DOHH2 (cell line): Measurements from ENCODE around the gene FGFR3.

Source experiments
- H3F3A ChIP-seq: fragments of 200-600 bp; sonication (generic), shearing (Covaris generic); 2 replicates; pipeline ENCODE4 v1.6.0; 2016; ENCODE audit warnings: antibody characterized with exemption, mild to moderate bottlenecking; ENCODE audit not compliant: control insufficient read depth, insufficient read depth
- H3K27ac ChIP-seq: fragments of 200-600 bp; sonication (generic); 2 replicates; pipeline ENCODE4 v1.5.1; 2014; ENCODE audit warnings: low read depth, mild to moderate bottlenecking, low read length, moderate library complexity
- H3K27me3 ChIP-seq: fragments of 200-600 bp; sonication (generic); 2 replicates; pipeline ENCODE4 v1.6.1; 2014; ENCODE audit warnings: mild to moderate bottlenecking, low read length, mixed read lengths; ENCODE audit not compliant: control insufficient read depth
- H3K36me3 ChIP-seq: fragments of 200-600 bp; sonication (generic); 2 replicates; pipeline ENCODE4 v1.6.1; 2014; ENCODE audit warnings: mild to moderate bottlenecking, low read length, moderate library complexity, mixed read lengths; ENCODE audit not compliant: control insufficient read depth
- H3K4me1 ChIP-seq: fragments of 200-600 bp; sonication (generic); 2 replicates; pipeline ENCODE4 v1.6.1; 2014; ENCODE audit warnings: mild to moderate bottlenecking, low read length, mixed read lengths; ENCODE audit not compliant: control insufficient read depth
- H3K4me2 ChIP-seq: fragments of 200-600 bp; sonication (generic); 2 replicates; pipeline ENCODE4 v1.6.0; 2014; ENCODE audit warnings: mild to moderate bottlenecking, low read length, moderate library complexity
- H3K4me3 ChIP-seq: fragments of 200-600 bp; sonication (generic); 2 replicates; pipeline ENCODE4 v1.5.1; 2014; ENCODE audit warnings: mild to moderate bottlenecking, low read length, mixed read lengths
- H3K79me2 ChIP-seq: fragments of 200-600 bp; sonication (generic); 2 replicates; pipeline ENCODE4 v1.6.1; 2014; ENCODE audit warnings: mild to moderate bottlenecking, low read length, mixed read lengths; ENCODE audit not compliant: control insufficient read depth
- H3K9me2 ChIP-seq: fragments of 200-600 bp; sonication (generic); replicated peaks from 2 replicates; pipeline ENCODE4 v1.6.1; 2014; ENCODE audit warnings: mild to moderate bottlenecking, low read length, mixed read lengths; ENCODE audit not compliant: control insufficient read depth
- H3K9me3 ChIP-seq: fragments of 200-600 bp; sonication (generic); 2 replicates; pipeline ENCODE4 v1.6.1; 2014; ENCODE audit warnings: antibody characterized with exemption, low read length, mixed read lengths; ENCODE audit not compliant: control insufficient read depth, insufficient read depth
- H4K20me1 ChIP-seq: fragments of 200-600 bp; sonication (generic); 2 replicates; pipeline ENCODE4 v1.6.0; 2014; ENCODE audit warnings: low read depth, mild to moderate bottlenecking, antibody characterized with exemption, low read length, moderate library complexity; ENCODE audit not compliant: control insufficient read depth, insufficient read depth
- CTCF ChIP-seq: fragments of 200-600 bp; sonication (generic); IDR thresholded peaks from one replicate; pipeline ENCODE4 v1.5.1; 2014; ENCODE audit warnings: antibody characterized with exemption, mild to moderate bottlenecking, low read depth, low read length; ENCODE audit not compliant: poor library complexity, severe bottlenecking
- EZH2phosphoT487 ChIP-seq: fragments of 200-600 bp; sonication (generic); IDR thresholded peaks from 2 replicates; pipeline ENCODE4 v1.6.1; 2017; ENCODE audit warnings: borderline replicate concordance, mild to moderate bottlenecking, antibody characterized with exemption, low read length, moderate library complexity, mixed read lengths

Gene FGFR3

GRCh38 chr4:1800805-1801204 lies 7.7 kb downstream of the FGFR3 start:
- no peaks in the 10 kb centered on the region for H3K36me3 ChIP-seq
- no peak for TF ChIP-seq EZH2phosphoT487
- TF ChIP-seq CTCF, result no peak
- no peaks in the 10 kb centered on the region for H3K9me2 ChIP-seq
- no peaks in the 10 kb centered on the region for H3K4me1 ChIP-seq
- no peaks in the 10 kb centered on the region for H3K79me2 ChIP-seq
- H3F3A ChIP-seq, result no peaks in the 10 kb centered on the region
- H3K9me3 ChIP-seq, result no peaks in the 10 kb centered on the region
- no peak overlapping the region for H3K27ac ChIP-seq
- no peak overlapping the region for H3K4me2 ChIP-seq
- no peak overlapping the region for H3K4me3 ChIP-seq
- H3K27me3 ChIP-seq, result peaks cover 10% of the 10 kb centered on the region
- H4K20me1 ChIP-seq, result no peaks in the 10 kb centered on the region

GRCh38 chr4:1801286-1801958 lies 8.3 kb downstream of the FGFR3 start:
- H3K27ac ChIP-seq, result no peak overlapping the region
- no peaks in the 10 kb centered on the region for H3K9me2 ChIP-seq
- H4K20me1 ChIP-seq, result no peaks in the 10 kb centered on the region

GRCh38 chr4:1802151-1802715 lies 9.1 kb downstream of the FGFR3 start:
- no peaks in the 10 kb centered on the region for H3K9me2 ChIP-seq
- no peaks in the 10 kb centered on the region for H3K4me1 ChIP-seq
- no peak overlapping the region for H3K4me2 ChIP-seq
- no peaks in the 10 kb centered on the region for H3K79me2 ChIP-seq
- no peak overlapping the region for H3K4me3 ChIP-seq
- no peaks in the 10 kb centered on the region for H3K27me3 ChIP-seq
- no peaks in the 10 kb centered on the region for H3K36me3 ChIP-seq
- no peak overlapping the region for H3K27ac ChIP-seq
- TF ChIP-seq CTCF (no peak), EZH2phosphoT487 (no peak)
- no peaks in the 10 kb centered on the region for H3K9me3 ChIP-seq
- no peaks in the 10 kb centered on the region for H4K20me1 ChIP-seq
- no peaks in the 10 kb centered on the region for H3F3A ChIP-seq

More at GRCh38 chr4:1801286-1801958, 8.3 kb downstream of the FGFR3 start:
- H3K4me1 ChIP-seq, result no peaks in the 10 kb centered on the region
- H3K4me3 ChIP-seq, result no peak overlapping the region
- no peaks in the 10 kb centered on the region for H3K79me2 ChIP-seq
- TF ChIP-seq CTCF (no peak), EZH2phosphoT487 (no peak)
- no peaks in the 10 kb centered on the region for H3K36me3 ChIP-seq
- no peak overlapping the region for H3K4me2 ChIP-seq
- no peaks in the 10 kb centered on the region for H3F3A ChIP-seq
- no peaks in the 10 kb centered on the region for H3K9me3 ChIP-seq
- H3K27me3 ChIP-seq, result peaks cover 4% of the 10 kb centered on the region
